C4-2B (cell line): Measurements from ENCODE around the gene FRMD4A.
"Not testable (repeated sequence)": the region's sequence is repeated elsewhere in the genome, so short reads cannot be mapped to it uniquely, and the experiment has no call there.

Experiments used
- H3K27ac ChIP-seq: fragments of 450-650 bp; 2 replicates; pipeline ENCODE4 v1.5.1; 2017
- ZFX ChIP-seq: fragments of 450-650 bp; IDR thresholded peaks from 2 replicates; pipeline ENCODE4 v1.6.1; 2017
- TF ChIP-seq, protein P1 (sequence below): fragments of 450-650 bp; conservative IDR thresholded peaks from 2 replicates; pipeline ENCODE4 v1.5.1; 2017; ENCODE audit warnings: mild to moderate bottlenecking

Gene FRMD4A

DNA sequence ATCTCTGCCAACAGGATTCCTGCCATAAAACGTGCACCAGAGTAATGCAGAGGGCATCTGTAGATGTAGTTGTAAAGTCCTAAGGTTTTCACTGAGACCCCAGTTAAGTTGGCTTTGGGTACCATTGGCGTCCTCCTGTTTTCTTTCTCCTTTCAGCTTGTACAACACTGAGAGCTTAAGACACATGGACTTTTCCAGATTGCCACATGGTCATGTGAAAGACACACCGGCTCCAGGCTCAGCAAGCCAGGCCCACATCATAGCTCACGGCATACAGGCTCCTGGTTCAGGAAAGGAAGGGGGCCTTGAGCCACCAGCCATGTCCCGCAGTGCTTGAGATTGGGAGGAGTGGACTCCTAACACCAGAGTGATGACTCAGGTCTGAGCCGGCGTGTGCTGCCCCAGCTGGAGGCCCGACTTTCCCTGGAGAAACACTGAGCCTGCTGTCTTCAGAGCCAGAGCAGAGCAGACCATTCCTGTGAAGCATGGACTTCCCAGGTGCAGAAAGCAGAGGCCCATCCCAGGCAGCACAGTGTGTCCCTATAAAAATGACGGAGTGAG, 491.2 kb downstream of the FRMD4A start:
- H3K27ac ChIP-seq = no peak overlapping the region
- TF ChIP-seq ZFX = no peak
- TF ChIP-seq, protein P1, sequence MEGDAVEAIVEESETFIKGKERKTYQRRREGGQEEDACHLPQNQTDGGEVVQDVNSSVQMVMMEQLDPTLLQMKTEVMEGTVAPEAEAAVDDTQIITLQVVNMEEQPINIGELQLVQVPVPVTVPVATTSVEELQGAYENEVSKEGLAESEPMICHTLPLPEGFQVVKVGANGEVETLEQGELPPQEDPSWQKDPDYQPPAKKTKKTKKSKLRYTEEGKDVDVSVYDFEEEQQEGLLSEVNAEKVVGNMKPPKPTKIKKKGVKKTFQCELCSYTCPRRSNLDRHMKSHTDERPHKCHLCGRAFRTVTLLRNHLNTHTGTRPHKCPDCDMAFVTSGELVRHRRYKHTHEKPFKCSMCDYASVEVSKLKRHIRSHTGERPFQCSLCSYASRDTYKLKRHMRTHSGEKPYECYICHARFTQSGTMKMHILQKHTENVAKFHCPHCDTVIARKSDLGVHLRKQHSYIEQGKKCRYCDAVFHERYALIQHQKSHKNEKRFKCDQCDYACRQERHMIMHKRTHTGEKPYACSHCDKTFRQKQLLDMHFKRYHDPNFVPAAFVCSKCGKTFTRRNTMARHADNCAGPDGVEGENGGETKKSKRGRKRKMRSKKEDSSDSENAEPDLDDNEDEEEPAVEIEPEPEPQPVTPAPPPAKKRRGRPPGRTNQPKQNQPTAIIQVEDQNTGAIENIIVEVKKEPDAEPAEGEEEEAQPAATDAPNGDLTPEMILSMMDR = no peak

DNA sequence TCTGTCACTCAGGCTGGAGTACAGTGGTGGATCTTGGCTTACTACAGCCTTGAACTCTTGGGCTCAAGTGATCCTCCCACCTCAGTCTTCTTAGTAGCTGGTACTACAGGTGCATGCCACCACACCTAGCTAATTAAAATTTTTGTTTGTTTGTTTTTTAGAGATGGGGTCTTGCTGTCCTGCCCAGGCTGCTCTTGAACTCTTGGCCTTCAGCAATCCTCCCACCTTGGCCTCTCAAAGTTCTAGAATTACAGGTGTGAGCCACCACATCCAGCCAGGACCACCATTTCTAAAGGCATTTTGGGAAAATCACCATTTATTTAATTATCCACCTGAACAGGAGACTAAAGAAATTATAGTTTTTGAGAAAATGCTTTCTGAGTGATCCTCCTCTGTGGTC, 491.7 kb downstream of the FRMD4A start:
- TF ChIP-seq ZFX = no peak
- TF ChIP-seq, protein P1 = no peak
- no peak overlapping the region for H3K27ac ChIP-seq

DNA sequence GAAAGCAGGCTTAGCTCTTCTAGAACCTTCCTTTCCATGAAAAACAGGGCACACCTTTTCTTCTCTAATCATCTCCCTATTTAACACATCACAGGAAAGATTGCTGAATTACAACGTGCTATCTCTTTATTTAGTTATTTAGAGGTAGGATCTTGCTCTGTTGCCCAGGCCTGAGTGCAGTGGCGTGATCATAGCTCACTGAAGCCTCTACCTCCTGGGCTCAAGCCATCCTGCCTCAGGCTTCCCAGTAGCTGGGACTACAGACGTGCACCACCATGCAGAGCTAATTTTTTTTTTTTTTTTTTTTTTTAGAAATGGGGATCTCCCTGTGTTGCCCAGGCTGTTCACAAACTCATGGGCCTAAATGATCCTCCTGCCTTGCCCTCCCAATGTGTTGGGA, 492.8 kb downstream of the FRMD4A start:
- no peak overlapping the region for H3K27ac ChIP-seq

DNA sequence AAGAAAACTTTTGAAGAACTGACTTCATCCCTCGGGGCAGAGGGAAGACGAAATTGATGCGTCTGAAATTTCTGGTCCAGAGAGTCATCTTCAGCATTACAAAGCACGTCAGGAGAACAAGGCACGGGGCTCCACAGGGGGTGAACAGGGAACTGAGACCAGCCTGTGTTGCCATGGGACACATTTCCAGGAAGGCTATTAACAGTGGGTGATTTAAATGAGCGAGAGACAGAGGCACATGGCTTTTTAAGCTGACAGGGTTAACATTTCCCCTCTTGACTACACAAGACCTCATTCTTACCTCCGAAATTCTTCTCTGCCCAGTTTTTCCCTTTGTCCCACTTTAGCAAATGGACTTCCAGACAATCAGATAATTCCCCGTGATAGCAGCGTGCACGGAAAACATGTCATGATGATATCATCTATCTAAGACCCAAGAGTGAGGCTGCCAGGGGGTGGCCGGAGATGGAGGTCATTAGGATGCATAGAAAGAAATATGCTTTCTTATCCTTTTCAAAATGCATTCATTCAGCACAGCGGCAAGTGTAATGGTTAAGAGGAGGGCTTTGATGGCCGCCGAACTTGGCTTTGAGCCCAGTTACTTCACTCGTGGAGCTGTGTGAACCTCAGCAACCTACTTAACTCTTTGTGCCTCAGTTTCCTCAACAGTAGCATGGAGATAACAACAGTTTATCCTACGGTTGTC, 496.0 kb downstream of the FRMD4A start:
- TF ChIP-seq, protein P1 = no peak
- no peak for TF ChIP-seq ZFX
- no peak overlapping the region for H3K27ac ChIP-seq

More for the DNA sequence above, 492.8 kb downstream of the FRMD4A start:
- no peak for TF ChIP-seq ZFX
- TF ChIP-seq, protein P1 = no peak

- no peak overlapping the region for H3K27ac ChIP-seq
- TF ChIP-seq, protein P1 = no peak
- TF ChIP-seq ZFX = no peak
Measured at GRCh38 chr10:13831711-13832141, 499.0 kb downstream of the FRMD4A start.

DNA sequence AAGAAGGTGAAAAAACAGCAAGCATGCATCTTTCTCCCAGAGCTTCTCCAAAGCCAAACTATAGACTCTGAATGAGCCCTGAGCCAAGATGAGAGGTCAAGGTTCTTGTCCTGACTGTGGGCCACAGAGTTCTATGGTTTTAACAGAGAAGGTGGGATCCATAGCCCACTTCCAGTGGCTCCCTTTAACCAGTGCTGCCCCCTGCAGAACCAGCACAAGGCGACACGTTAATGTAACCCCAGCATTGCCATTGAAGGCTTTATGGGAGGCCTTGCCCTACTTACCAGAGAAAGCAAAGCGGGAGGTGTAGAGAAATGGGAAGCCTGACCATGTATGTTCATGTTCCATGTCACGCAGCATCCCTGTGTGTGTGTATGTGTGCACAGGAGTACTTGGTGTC, 500.3 kb downstream of the FRMD4A start:
- H3K27ac ChIP-seq = no peak overlapping the region
- TF ChIP-seq, protein P1 = no peak
- TF ChIP-seq ZFX = no peak

DNA sequence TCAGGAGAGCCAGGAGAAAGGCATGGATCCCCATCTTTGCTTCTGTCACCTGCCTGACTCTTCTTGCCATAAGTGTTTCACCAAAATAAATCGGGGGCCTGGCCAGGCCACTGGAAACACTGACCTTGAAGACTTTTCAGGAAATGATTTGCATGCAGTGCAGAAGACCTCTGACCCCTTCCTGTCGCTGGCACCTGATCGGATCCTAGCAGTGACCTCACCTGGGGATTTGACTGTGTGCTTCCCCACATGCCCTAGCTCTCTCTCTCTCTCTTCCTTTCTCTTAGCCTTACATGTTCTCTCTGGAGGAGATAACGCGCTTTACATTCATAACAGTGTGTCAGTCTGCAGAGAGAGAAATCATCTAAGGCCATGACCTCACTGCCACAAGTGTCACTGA, 500.9 kb downstream of the FRMD4A start:
- no peak for TF ChIP-seq ZFX
- TF ChIP-seq, protein P1 = no peak
- H3K27ac ChIP-seq = no peak overlapping the region

- H3K27ac ChIP-seq = not testable (repeated sequence)
Measured at GRCh38 chr10:13828284-13828683, 502.4 kb downstream of the FRMD4A start.
